Measurements from ENCODE around the gene CXorf51B.
"Not testable (repeated sequence)": the region's sequence is repeated elsewhere in the genome, so short reads cannot be mapped to it uniquely, and the experiment has no call there.

The CXorf51B gene

GRCh38 chrX:146809471-146809870, at the start of gene CXorf51B:
CXorf51B (plus strand) TSS chrX:146809771; CDS start chrX:146809792, 21 bp downstream.
- H3K9me3 ChIP-seq (ENCODE audit: control insufficient read depth, low read length); H3K27me3 ChIP-seq (replicated peaks; ENCODE audit: control insufficient read depth, insufficient read depth, low read length); H3K4me1 ChIP-seq (ENCODE audit: control insufficient read depth, insufficient read depth, low read length); H3K4me3 ChIP-seq (ENCODE audit: low read length); DNase-seq (ENCODE audit: low read depth); H3K9ac ChIP-seq (ENCODE audit: low read length); H3K36me3 ChIP-seq (ENCODE audit: control insufficient read depth, insufficient read depth, low read length, severe bottlenecking): not testable (repeated sequence)

- H3K36me3 ChIP-seq (ENCODE audit: control insufficient read depth, insufficient read depth, low read length, severe bottlenecking); H3K9ac ChIP-seq (ENCODE audit: low read length); H3K9me3 ChIP-seq (ENCODE audit: control insufficient read depth, low read length); H3K4me1 ChIP-seq (ENCODE audit: control insufficient read depth, insufficient read depth, low read length); DNase-seq (ENCODE audit: low read depth); H3K4me3 ChIP-seq (ENCODE audit: low read length); H3K27me3 ChIP-seq (replicated peaks; ENCODE audit: control insufficient read depth, insufficient read depth, low read length): not testable (repeated sequence)
Observed at GRCh38 chrX:146814644-146815043, 5.1 kb downstream of the CXorf51B start, which contains the start of gene CXorf51A. CXorf51A (minus strand) TSS chrX:146814744; CDS start chrX:146814723, 21 bp downstream.

- H3K4me1 ChIP-seq (ENCODE audit: control insufficient read depth, insufficient read depth, low read length): no peaks in the 10 kb centered on the region
- DNase-seq (ENCODE audit: low read depth): no peak
- no peak overlapping the region for H3K4me3 ChIP-seq (ENCODE audit: low read length)
- H3K27me3 ChIP-seq (replicated peaks; ENCODE audit: control insufficient read depth, insufficient read depth, low read length): no peaks in the 10 kb centered on the region
- no peaks in the 10 kb centered on the region for H3K36me3 ChIP-seq (ENCODE audit: control insufficient read depth, insufficient read depth, low read length, severe bottlenecking)
- H3K9ac ChIP-seq (ENCODE audit: low read length): no peak overlapping the region
- no peaks in the 10 kb centered on the region for H3K9me3 ChIP-seq (ENCODE audit: control insufficient read depth, low read length)
Observed at GRCh38 chrX:146831994-146832393, 22.4 kb downstream of the CXorf51B start.

- Histone ChIP-seq H3K4me3 (ENCODE audit: low read length) (no peak overlapping the region), H3K36me3 (ENCODE audit: control insufficient read depth, insufficient read depth, low read length, severe bottlenecking) (no peaks in the 10 kb centered on the region), H3K9me3 (ENCODE audit: control insufficient read depth, low read length) (peaks cover 6% of the 10 kb centered on the region), H3K9ac (ENCODE audit: low read length) (no peak overlapping the region), H3K4me1 (ENCODE audit: control insufficient read depth, insufficient read depth, low read length) (no peaks in the 10 kb centered on the region), H3K27me3 (replicated peaks; ENCODE audit: control insufficient read depth, insufficient read depth, low read length) (no peaks in the 10 kb centered on the region)
- no peak for DNase-seq (ENCODE audit: low read depth)
Observed at GRCh38 chrX:146854281-146854680, 44.7 kb downstream of the CXorf51B start.
